Effector CD8-positive, alpha-beta T cell (primary cell): Measurements from ENCODE around the gene GPATCH2L.

Experiments
- DNase-seq: peaks from one replicate; lab custom pipeline; 2025; lab: John Stamatoyannopoulos, UW
- total RNA-seq, 4 experiments: gene quantifications; one replicate each; lab custom pipeline; 2026; lab: John Stamatoyannopoulos, UW

Gene GPATCH2L
- total RNA-seq: 113 to 180 (median 143) reads per million in 4 experiments

- peak; percentile 96 for DNase-seq
Measured at GRCh38 chr14:76151398-76152332, at the start of gene GPATCH2L. TSS of gene GPATCH2L (plus strand) at chr14:76151922. CDS start at chr14:76154364, 2,442 bp downstream.

- no peak for DNase-seq
Measured at GRCh38 chr14:76104802-76105355, 46.8 kb upstream of the GPATCH2L start.

DNA sequence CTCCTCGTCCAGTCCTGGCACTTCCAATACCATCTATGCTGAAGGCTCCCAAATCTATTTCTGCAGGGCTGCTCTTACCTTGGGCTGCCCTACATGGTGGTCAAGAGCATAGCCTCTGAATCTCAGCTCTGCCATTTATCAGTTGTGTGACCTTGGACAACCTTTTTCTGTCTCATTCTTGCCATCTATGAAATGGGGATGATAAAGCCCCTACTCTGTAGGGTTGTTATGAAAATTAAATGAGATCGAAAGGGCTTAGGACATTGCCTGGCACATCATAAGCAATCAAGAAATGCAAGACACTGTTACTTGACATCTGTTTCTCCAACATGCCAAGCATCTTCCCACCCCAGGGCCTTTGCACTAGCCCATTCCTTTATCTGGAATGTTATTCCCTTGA, 45.5 kb upstream of the GPATCH2L start:
- DNase-seq: no peak

GRCh38 chr14:76109087-76109880, 42.4 kb upstream of the GPATCH2L start:
- no peak for DNase-seq

DNA sequence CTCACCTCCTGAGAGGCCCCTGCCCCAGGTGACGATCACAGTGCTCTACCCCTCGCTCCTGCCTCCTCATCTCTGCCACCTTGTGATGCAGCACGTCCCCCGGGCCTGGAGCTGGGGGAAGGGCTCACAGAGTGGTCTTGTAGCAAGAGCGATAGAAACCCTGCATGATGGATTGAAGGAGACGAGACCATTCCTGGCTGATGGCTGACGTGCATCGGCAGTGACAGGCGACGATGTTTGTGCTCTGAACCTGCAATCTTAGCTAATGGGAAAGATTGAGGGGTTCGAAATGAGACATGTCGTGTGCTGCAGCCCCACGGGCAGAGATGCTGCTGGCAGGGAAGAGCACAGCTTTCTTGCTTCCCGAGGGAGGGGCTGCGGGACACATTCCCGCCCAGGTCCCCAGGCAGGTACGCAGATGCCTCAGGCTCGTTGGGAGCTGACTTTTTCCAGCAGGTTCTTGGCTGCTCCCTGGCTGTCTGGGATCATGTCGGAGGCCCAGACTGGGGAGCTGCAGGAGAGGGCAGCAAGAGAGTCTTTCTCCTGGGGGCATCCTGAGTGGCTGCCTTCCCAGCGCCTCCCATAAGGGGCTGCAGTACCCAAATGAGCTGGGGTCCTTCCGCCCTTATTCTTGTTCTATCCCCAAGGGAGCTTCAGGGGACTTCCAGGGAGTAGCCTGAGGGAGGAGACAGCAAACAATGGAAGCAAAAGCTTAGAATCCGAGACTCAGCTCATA, 38.7 kb upstream of the GPATCH2L start:
- DNase-seq: no peak

DNA sequence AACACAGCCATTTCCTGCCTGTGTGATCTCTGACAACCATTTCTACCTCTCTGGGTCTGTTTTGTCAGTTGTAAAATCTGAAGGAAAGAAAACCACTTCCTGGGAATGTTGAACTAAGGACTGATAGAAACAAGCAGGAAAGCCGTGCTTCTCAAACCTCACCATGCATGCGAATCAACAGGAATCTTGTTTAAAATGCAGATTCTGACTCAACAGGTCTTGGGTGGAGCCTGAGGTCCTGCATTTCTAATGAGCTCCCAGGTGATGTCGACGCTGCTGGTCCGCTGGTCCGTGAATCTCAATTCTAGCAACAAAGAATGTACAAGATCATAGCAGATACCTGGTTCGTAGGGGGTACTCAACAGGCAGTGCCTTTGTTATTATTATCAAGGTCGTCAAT, 38.0 kb upstream of the GPATCH2L start:
- no peak for DNase-seq

GRCh38 chr14:76115010-76115422, 36.7 kb upstream of the GPATCH2L start:
- no peak for DNase-seq

DNA sequence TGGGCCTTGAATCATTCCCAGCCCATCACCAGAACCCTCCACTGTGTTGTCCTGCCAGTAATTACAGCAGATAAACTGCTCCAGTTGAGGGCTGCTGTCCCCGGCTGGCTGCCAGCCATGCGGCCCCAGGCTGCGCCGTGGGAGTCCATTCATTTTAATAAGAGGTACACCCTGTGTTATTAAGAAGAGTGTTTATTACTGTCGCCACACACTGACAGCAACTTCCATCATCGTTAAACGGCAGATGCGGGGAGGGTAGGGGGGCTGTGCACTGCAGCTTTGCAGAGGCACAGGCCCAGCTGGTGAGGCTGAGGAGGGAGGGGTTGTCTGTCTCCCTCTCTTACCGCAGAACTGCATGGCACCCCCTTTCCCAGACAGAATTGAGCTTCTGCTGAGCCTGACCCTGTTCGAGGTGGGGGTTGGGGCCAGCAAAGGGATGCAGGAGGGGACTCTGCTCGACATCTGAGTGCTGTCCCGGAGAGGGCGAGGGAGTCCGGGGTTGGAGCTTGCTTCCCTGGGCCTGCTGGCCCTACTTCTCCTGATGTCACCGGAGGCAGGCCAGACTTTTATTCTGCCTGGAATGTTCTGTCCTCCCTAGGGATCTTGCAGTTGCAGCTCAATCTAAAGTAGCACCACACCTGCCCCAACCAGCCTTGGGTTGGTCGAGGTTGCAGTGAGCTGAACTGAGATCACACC, 33.8 kb upstream of the GPATCH2L start:
- no peak for DNase-seq

- no peak for DNase-seq
Measured at GRCh38 chr14:76118594-76118993, 33.1 kb upstream of the GPATCH2L start.

- DNase-seq: no peak
Measured at GRCh38 chr14:76121089-76121748, 30.5 kb upstream of the GPATCH2L start.

DNA sequence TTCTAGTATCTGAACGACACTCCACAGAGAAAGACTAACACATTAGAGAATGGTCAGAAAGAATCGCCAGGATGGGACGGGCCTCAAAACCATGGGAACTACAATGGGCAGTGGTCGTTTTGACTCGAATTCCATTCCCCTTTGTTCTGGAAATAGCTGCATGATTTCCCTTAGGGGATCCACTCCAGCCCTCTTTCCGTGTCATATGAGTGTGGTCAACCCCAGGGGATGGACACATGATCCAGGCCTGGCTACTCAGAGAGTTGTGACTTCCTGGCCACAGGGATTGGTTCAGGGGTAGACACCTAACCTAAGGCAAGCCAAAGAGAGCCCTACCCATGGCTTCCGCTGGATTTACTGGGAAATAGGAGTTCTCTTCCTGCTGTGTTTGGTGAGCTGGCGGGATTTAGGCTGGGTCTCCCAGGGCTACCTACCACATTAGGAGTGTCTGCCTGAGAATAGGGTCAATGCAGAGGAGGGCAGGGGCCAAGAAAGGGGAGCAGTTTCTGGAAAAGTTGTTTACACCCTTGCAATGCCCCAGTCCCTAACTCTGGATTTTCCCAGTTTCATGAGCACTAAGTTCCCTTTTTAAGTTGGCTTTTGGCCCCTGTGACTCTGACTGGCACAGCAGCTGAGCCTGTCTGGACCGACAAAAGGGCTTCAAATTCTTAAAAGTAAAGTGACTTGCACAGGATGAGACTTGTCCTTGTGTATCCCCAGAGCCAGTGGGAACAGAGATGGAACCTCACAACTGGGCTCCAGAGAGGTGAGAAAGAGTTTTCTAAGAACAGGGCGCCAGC, 28.1 kb upstream of the GPATCH2L start:
- DNase-seq: no peak

DNA sequence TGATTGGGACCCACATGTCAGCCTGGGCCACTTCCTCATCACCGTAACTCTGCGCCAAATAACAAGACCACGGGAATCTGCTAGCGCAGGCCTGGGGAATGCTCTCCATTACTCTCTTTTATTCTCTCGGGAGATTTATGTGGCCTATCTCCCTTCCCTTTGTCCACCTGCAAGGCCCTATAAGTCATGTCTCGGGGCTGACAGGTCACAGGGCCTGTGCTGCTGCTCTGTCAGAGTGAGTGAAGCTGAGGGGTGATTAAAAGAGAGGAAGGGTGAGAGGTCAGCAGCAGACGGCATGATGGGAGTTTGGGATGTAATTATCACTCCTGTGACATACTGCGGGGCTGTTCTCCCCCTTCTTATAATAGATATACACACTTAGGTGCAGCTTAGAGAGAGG, 26.2 kb upstream of the GPATCH2L start:
- DNase-seq: no peak

- no peak for DNase-seq
Measured at GRCh38 chr14:76126076-76126475, 25.6 kb upstream of the GPATCH2L start.

DNA sequence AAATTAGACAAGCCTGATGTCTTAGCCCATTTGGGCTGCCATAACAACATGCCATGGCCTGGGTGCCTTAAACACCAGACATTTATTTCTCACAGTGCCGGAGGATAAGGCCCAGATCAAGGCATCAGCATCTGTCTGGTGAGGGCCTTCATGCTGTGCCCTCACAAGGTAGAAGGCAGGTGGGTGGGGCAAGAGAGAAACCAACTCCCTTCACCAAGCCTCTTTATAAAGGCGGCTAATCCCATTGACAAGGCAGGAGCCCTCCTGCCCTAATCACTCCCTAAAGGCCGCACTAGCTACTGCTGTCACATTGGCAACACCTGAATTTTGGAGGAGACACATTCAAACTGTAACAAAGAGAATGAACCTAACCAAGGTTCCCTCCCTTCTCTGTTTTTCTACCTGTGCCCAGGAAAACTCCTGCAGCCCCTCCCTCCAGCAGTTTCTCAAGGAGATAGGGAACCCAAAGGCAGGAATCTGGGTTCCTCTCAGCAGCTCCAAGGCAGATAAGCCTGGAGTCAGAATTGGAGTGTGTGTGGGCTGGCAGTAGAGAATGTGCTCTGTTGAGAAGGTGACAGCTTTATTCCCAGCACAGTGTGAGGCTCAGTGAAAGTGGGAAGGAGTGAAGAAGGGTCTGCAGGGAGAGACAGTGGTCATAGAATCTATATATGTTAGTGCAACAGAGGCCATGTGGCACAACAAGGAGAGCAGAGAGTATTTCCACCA, 21.7 kb upstream of the GPATCH2L start:
- DNase-seq: no peak

DNA sequence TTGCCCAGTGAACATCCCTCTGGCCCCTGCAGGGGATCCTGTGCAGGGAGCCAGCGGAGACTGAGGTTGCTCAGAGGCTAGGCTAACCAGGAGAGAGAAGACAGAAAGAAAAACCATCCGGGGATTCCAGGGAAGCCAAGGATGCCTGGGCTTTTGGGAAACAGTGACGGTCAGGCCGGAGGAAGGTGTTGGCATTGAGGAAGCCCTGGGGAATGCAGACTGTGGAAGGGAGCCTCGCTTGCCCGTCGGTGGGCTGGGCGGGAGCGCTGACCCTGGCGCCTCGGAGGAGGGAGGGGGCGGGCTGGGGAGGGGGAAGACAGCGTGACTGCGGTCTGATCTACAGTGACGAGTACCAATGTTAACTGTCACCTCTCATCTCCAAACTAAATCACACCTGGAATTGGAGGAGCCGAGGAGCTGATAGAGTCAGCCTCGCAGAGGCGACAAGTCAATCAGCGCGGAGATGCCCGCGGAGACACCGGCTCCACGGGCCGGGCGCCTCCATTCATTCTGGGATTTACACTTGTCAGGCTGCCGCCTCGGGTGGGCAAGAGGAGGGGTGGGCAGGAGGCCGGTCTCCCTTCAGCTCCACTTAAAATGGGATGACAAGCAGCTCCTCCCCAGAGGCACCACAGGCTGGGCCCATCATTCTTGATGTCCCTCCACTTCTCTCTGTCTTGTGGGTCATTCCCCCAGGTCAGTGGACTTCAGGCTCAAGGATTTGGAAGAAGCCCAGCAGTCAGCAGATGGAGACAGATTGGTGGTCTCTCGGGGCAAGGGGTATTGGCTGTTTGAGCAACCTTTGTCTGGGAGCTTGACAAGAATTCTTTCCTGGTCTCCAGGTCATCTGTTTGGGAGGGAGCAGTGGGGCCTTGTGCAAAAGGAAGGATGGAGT, 20.4 kb upstream of the GPATCH2L start:
- no peak for DNase-seq

DNA sequence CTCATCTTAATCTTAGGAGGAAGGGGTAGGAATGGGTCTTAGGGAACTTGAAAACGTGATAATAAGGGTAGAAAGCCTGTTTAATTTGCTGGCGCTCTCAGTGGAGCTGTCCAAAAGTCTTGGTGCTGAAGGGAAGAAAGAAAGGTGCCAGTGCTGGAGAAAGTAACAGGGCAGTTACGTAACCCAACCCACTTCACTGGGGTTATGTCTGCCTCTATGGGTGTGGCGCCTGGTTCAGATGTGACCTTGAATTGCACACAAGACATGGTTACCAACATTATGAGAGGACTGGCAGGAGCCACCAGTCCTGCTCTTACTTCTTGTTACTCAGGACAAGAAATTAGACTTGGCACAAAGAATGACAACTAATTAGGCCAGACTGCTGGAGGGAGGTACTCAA, 18.6 kb upstream of the GPATCH2L start:
- no peak for DNase-seq

- no peak for DNase-seq
Measured at GRCh38 chr14:76134231-76134630, 17.5 kb upstream of the GPATCH2L start.

- DNase-seq: no peak
Measured at GRCh38 chr14:76135722-76136121, 16.0 kb upstream of the GPATCH2L start.
